K562 (cell line): ENCODE measurements around the gene NPR3.

ENCODE experiments used
- BCLAF1 ChIP-seq, 2 experiments: fragments of 450-650 bp in 1 of 2; IDR thresholded peaks; 2 replicates each; pipeline ENCODE4 v1.6.1; 2011 to 2017; ENCODE audit warnings: low read depth in 2 of 2, antibody characterized with exemption in 1 of 2, borderline replicate concordance in 1 of 2, low read length in 1 of 2, mild to moderate bottlenecking in 1 of 2, mixed read lengths in 1 of 2; ENCODE audit not compliant: control insufficient read depth in 1 of 2
- CTCF ChIP-seq, 3 experiments: IDR thresholded peaks in 2 of 3; conservative IDR thresholded peaks in 1 of 3; 2 replicates each; pipeline ENCODE4 v1.5.1; 2011 to 2012; ENCODE audit warnings: low read length in 3 of 3, mild to moderate bottlenecking in 3 of 3, control low read depth in 2 of 3, improper control_type of control experiment in 1 of 3, inconsistent platforms in 1 of 3, low read depth in 1 of 3, mixed read lengths in 1 of 3, moderate library complexity in 1 of 3; ENCODE audit not compliant: insufficient read depth in 2 of 3
- DACH1 ChIP-seq: fragments of 450-650 bp; IDR thresholded peaks from 2 replicates; pipeline ENCODE4 v1.6.1; 2018; ENCODE audit not compliant: partially characterized antibody
- ETV1 ChIP-seq: fragments of 450-650 bp; conservative IDR thresholded peaks from 2 replicates; pipeline ENCODE4 v1.6.1; 2016; ENCODE audit warnings: missing genetic modification characterization, control low read depth, low read depth, missing compliant biosample characterization
- NBN ChIP-seq: fragments of 450-650 bp; IDR thresholded peaks from 2 replicates; pipeline ENCODE4 v1.6.1; 2016; ENCODE audit warnings: low read depth, mild to moderate bottlenecking
- NONO ChIP-seq, 2 experiments: fragments of 200-400 bp in 1 of 2; fragments of 450-650 bp in 1 of 2; formaldehyde crosslinking in 1 of 2; IDR thresholded peaks; 2 replicates each; pipeline ENCODE4 v1.6.1; 2017; ENCODE audit warnings: low read depth in 2 of 2, mild to moderate bottlenecking in 2 of 2, moderate library complexity in 2 of 2, low read length in 1 of 2
- RAD21 ChIP-seq, 2 experiments: fragments of 250-450 bp in 1 of 2; fragments of 450-650 bp in 1 of 2; sonication (Bioruptor Pico) in 1 of 2; formaldehyde crosslinking in 1 of 2; IDR thresholded peaks in 1 of 2; conservative IDR thresholded peaks in 1 of 2; 2 replicates each; pipeline versions ENCODE4 v1.4.0 to v1.8.0; 2020 to 2022; ENCODE audit warnings: mild to moderate bottlenecking in 2 of 2, moderate library complexity in 1 of 2
- STAG1 ChIP-seq: sonication (generic); formaldehyde crosslinking; IDR thresholded peaks from 2 replicates; pipeline ENCODE4 v1.5.0; 2020; ENCODE audit warnings: missing genetic modification reagents, borderline replicate concordance
- TAF1 ChIP-seq: IDR thresholded peaks from 2 replicates; pipeline ENCODE4 v1.6.1; 2011; ENCODE audit warnings: mild to moderate bottlenecking, low read length, moderate library complexity; ENCODE audit not compliant: insufficient read depth, control insufficient read depth, severe bottlenecking; ENCODE audit errors: extremely low read depth
- ZBTB7A ChIP-seq: IDR thresholded peaks from 2 replicates; pipeline ENCODE4 v1.6.1; 2011; ENCODE audit warnings: low read depth, mild to moderate bottlenecking, low read length, moderate library complexity, borderline replicate concordance; ENCODE audit not compliant: control insufficient read depth
- ZBTB8A ChIP-seq: fragments of 450-650 bp; IDR thresholded peaks from 2 replicates; pipeline ENCODE4 v1.6.1; 2018; ENCODE audit warnings: mild to moderate bottlenecking, moderate library complexity; ENCODE audit not compliant: partially characterized antibody
- ZNF518B ChIP-seq: fragments of 250-450 bp; sonication (Bioruptor Pico); IDR thresholded peaks from 2 replicates; pipeline ENCODE4 v1.5.0; 2021; ENCODE audit warnings: mild to moderate bottlenecking, moderate library complexity
- ZZZ3 ChIP-seq: fragments of 450-650 bp; IDR thresholded peaks from 2 replicates; pipeline ENCODE4 v1.6.1; 2016; ENCODE audit warnings: antibody characterized with exemption, mild to moderate bottlenecking, moderate library complexity

DNA sequence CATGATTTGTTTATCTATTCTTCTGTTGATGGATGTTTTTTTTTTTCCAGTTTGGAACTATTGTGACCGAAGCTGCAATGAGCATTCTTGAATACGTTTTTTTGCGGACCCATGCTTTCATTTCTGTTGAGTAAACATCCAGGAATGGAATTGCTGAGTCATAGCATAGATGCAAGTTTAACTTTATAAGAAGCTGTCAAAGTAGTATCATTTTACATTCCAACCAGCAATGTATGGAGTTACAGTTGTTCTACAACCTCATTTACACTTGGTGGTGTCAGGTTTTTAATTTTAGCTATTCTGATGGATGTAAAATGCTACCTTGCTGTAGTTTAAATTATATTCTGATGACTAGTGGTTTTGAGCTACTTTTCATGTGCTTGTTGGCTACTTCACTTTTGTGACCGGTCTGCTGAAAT is 49.0 kb downstream of the NPR3 start:
- TF ChIP-seq ZBTB8A, result no peak
- no peak for TF ChIP-seq ZNF518B
- peak; percentile 41; the same call in 1 of the 2 replicates for TF ChIP-seq NBN
- no peak for TF ChIP-seq RAD21 (CRISPR knock-in tag; conservative IDR thresholded peaks at IDR 0.05 in 1 of 2, IDR thresholded peaks at IDR 0.05 in 1 of 2)
- TF ChIP-seq BCLAF1 (IDR thresholded peaks at IDR 0.05; ENCODE audit: borderline replicate concordance in 1 of 2, control insufficient read depth in 1 of 2, low read depth in 2 of 2, low read length in 1 of 2), result no peak
- no peak for TF ChIP-seq NONO (IDR thresholded peaks at IDR 0.05; ENCODE audit: low read depth in 2 of 2, low read length in 1 of 2)
- TF ChIP-seq ZZZ3, result no peak
- TF ChIP-seq ZBTB7A, result no peak
- no peak for TF ChIP-seq TAF1
- no peak for TF ChIP-seq STAG1 (CRISPR knock-in tag)
- no peak for TF ChIP-seq CTCF (IDR thresholded peaks at IDR 0.05 in 2 of 3, conservative IDR thresholded peaks at IDR 0.05 in 1 of 3; ENCODE audit: insufficient read depth in 2 of 3, low read depth in 1 of 3, low read length in 3 of 3)
- no peak for TF ChIP-seq ETV1
- TF ChIP-seq DACH1, result no peak
